ENCODE data around the gene NMB.

- TF ChIP-seq CTCF (IDR thresholded peaks at IDR 0.05) (no peak), POLR2A (IDR thresholded peaks at IDR 0.05) (no peak)
These were observed 14.2 kb downstream of the NMB start for GRCh38 chr15:84643838-84644237.

Measured in stomach (tissue), 4 donors.